Adipocyte (in vitro differentiated cells): ENCODE data around the gene ZDHHC3.
"Not testable (repeated sequence)": the region's sequence is repeated elsewhere in the genome, so short reads cannot be mapped to it uniquely, and the experiment has no call there.

Experiments
- DNase-seq: peaks from one replicate; pipeline ENCODE4 v3.0.0-alpha.2; 2015; ENCODE audit warnings: low read depth
- H3K27me3 ChIP-seq: replicated peaks from 2 replicates; pipeline ENCODE4 v1.7.0; 2013; ENCODE audit warnings: mild to moderate bottlenecking, low read length, moderate library complexity; ENCODE audit not compliant: control insufficient read depth, insufficient read depth
- H3K36me3 ChIP-seq: 2 replicates; pipeline ENCODE4 v1.7.0; 2013; ENCODE audit warnings: low read length, mild to moderate bottlenecking, moderate library complexity; ENCODE audit not compliant: control insufficient read depth, insufficient read depth, severe bottlenecking
- H3K4me1 ChIP-seq: 2 replicates; pipeline ENCODE4 v1.7.0; 2013; ENCODE audit warnings: mild to moderate bottlenecking, low read length, moderate library complexity; ENCODE audit not compliant: control insufficient read depth, insufficient read depth
- H3K4me3 ChIP-seq: 2 replicates; pipeline ENCODE4 v1.7.0; 2013; ENCODE audit warnings: mild to moderate bottlenecking, low read length, moderate library complexity
- H3K9ac ChIP-seq: 2 replicates; pipeline ENCODE4 v1.7.0; 2013; ENCODE audit warnings: mild to moderate bottlenecking, low read length, moderate library complexity
- H3K9me3 ChIP-seq: 2 replicates; pipeline ENCODE4 v1.7.0; 2013; ENCODE audit warnings: mild to moderate bottlenecking, low read length, moderate library complexity; ENCODE audit not compliant: control insufficient read depth

ZDHHC3 gene

GRCh38 chr3:44961888-44962287 is 14.1 kb downstream of the ZDHHC3 start:
- H3K9me3 ChIP-seq: no peaks in the 10 kb centered on the region
- no peaks in the 10 kb centered on the region for H3K27me3 ChIP-seq
- no peak for DNase-seq
- no peak overlapping the region for H3K4me3 ChIP-seq
- peaks cover 22% of the 10 kb centered on the region for H3K36me3 ChIP-seq
- no peak overlapping the region for H3K9ac ChIP-seq
- peaks cover 19% of the 10 kb centered on the region for H3K4me1 ChIP-seq

GRCh38 chr3:44960387-44961026 is 15.5 kb downstream of the ZDHHC3 start:
- Histone ChIP-seq H3K4me1 (peaks cover 19% of the 10 kb centered on the region), H3K36me3 (peaks cover 23% of the 10 kb centered on the region), H3K27me3 (no peaks in the 10 kb centered on the region), H3K4me3 (no peak overlapping the region), H3K9me3 (no peaks in the 10 kb centered on the region), H3K9ac (no peak overlapping the region)
- no peak for DNase-seq

DNA sequence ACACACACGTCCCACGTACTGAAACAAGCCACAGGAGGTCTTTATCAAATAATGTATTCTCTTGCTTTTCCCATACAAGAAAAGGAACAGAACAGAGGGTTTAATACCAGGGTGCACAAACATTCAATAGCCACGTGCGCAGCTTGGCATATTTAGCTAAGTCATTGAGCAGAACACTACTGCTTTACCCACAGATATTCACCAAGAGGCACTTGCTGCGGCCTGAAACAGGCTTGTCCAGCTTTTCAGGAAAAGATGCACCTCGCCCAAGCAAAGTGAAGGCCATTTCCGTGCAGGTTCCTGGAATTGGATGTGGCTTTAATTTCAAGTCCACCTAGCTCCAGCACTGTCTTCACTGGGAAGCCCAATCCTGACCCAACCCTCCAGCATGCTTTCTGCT is 17.6 kb downstream of the ZDHHC3 start:
- no peaks in the 10 kb centered on the region for H3K27me3 ChIP-seq

DNA sequence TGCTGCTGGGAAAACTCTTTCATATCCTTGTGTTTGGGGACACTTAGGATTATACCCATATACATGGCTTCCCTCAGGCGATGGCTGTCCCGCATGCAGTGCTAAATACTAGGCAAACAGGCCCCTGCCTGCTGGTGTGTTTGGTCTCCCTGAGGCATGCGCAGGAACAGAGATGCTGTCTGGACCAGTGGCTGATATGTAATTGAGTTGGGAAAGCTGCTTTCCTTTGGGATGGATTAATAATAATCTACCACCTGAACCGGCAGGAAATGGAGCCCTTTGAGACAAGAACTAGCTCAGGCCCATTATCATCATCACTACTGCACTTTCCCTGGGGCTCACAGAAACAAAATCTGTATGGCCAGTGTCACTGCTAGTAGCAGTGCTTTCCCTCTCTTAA is 18.0 kb downstream of the ZDHHC3 start:
- Histone ChIP-seq H3K9me3 (no peaks in the 10 kb centered on the region), H3K27me3 (no peaks in the 10 kb centered on the region), H3K4me1 (peaks cover 24% of the 10 kb centered on the region), H3K9ac (no peak overlapping the region), H3K4me3 (no peak overlapping the region), H3K36me3 (peaks cover 23% of the 10 kb centered on the region)
- DNase-seq: no peak

More for the DNA sequence above, 17.6 kb downstream of the ZDHHC3 start:
- Histone ChIP-seq H3K36me3 (peaks cover 23% of the 10 kb centered on the region), H3K9me3 (no peaks in the 10 kb centered on the region), H3K9ac (no peak overlapping the region), H3K4me3 (no peak overlapping the region), H3K4me1 (peaks cover 25% of the 10 kb centered on the region)
- no peak for DNase-seq

GRCh38 chr3:44955917-44956316 is 20.1 kb downstream of the ZDHHC3 start:
- Histone ChIP-seq H3K9ac (no peak overlapping the region), H3K36me3 (peaks cover 23% of the 10 kb centered on the region)
- no peak for DNase-seq

GRCh38 chr3:44954962-44955361 is 21.0 kb downstream of the ZDHHC3 start:
- Histone ChIP-seq H3K4me3 (no peak overlapping the region), H3K9ac (no peak overlapping the region), H3K36me3 (peaks cover 23% of the 10 kb centered on the region), H3K9me3 (no peaks in the 10 kb centered on the region), H3K27me3 (no peaks in the 10 kb centered on the region), H3K4me1 (peaks cover 14% of the 10 kb centered on the region)
- DNase-seq: no peak

More at GRCh38 chr3:44955917-44956316, 20.1 kb downstream of the ZDHHC3 start:
- Histone ChIP-seq H3K4me3 (no peak overlapping the region), H3K9me3 (no peaks in the 10 kb centered on the region), H3K27me3 (no peaks in the 10 kb centered on the region), H3K4me1 (peaks cover 24% of the 10 kb centered on the region)

DNA sequence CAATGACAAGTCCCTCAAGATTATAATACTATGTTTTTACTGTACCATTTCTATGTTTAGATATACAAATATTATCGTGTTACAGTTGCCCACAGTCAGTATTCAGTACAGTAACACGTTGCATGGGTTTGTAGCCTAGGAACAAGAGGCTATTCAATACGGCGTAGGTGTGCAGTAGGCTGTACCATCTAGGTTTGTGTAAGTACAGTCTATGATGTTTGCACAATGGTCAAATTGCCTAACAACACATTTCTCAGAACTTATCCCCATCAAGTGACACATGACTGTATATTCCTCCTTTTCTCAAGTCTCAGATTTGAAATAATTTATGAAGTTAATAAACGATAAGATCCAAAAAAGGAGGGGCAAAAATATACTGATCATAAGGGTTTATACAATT is 21.7 kb downstream of the ZDHHC3 start:
- Histone ChIP-seq H3K27me3 (no peaks in the 10 kb centered on the region), H3K4me3 (no peak overlapping the region)

GRCh38 chr3:44952689-44953088 is 23.3 kb downstream of the ZDHHC3 start:
- Histone ChIP-seq H3K9me3 (no peaks in the 10 kb centered on the region), H3K27me3 (no peaks in the 10 kb centered on the region), H3K9ac (no peak overlapping the region), H3K4me1 (peaks cover 12% of the 10 kb centered on the region), H3K4me3 (no peak overlapping the region), H3K36me3 (peaks cover 7% of the 10 kb centered on the region)
- DNase-seq: no peak

More for the DNA sequence above, 21.7 kb downstream of the ZDHHC3 start:
- no peak for DNase-seq
- Histone ChIP-seq H3K36me3 (peaks cover 23% of the 10 kb centered on the region), H3K9me3 (no peaks in the 10 kb centered on the region), H3K4me1 (peaks cover 12% of the 10 kb centered on the region), H3K9ac (no peak overlapping the region)

GRCh38 chr3:44950275-44950734 is 25.7 kb downstream of the ZDHHC3 start:
- no peak for DNase-seq
- H3K9me3 ChIP-seq: no peaks in the 10 kb centered on the region
- H3K9ac ChIP-seq: no peak overlapping the region
- H3K4me3 ChIP-seq: no peak overlapping the region
- peaks cover 12% of the 10 kb centered on the region for H3K4me1 ChIP-seq
- no peaks in the 10 kb centered on the region for H3K27me3 ChIP-seq
- peaks cover 10% of the 10 kb centered on the region for H3K36me3 ChIP-seq

- not testable (repeated sequence) for H3K9me3 ChIP-seq, H3K9ac ChIP-seq, H3K4me3 ChIP-seq, H3K27me3 ChIP-seq, DNase-seq, H3K4me1 ChIP-seq
- peaks cover 12% of the 10 kb centered on the region for H3K36me3 ChIP-seq
Observed at GRCh38 chr3:44949770-44950169, 26.2 kb downstream of the ZDHHC3 start.

DNA sequence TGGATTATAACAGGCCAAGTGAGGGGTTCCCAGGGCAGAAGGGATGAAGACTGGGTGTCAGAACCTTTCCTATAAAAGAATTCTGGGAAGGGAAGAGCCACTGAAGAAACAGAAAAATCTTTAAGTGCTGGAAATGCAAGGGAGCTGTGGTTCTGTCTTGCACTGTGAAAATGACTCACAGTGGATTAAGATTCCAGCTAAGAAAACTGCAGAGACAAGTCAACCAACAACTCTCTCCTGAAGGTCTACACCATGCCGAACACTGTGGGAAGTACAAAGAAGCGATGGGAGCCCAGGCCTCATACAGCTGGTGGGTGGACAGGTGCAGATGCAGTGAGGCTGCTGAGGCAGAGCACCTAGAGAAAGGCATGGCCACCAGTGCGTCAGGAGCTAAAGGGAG is 27.7 kb downstream of the ZDHHC3 start:
- H3K4me3 ChIP-seq: no peak overlapping the region
- peaks cover 20% of the 10 kb centered on the region for H3K36me3 ChIP-seq
- H3K9ac ChIP-seq: no peak overlapping the region
- H3K4me1 ChIP-seq: no peaks in the 10 kb centered on the region
- H3K27me3 ChIP-seq: no peaks in the 10 kb centered on the region
- no peaks in the 10 kb centered on the region for H3K9me3 ChIP-seq
- no peak for DNase-seq
